T1000 (cell line): ENCODE results near the gene RIBC2.
A peak's percentile ranks its signal among the peaks of the same experiment; 100 is the strongest.
"Not testable (repeated sequence)": the region's sequence is repeated elsewhere in the genome, so short reads cannot be mapped to it uniquely, and the experiment has no call there.

Experiments
- DNase-seq: peaks from one replicate; lab custom pipeline; 2025; ENCODE audit warnings: mixed read lengths; lab: John Stamatoyannopoulos, UW

Gene RIBC2, protein sequence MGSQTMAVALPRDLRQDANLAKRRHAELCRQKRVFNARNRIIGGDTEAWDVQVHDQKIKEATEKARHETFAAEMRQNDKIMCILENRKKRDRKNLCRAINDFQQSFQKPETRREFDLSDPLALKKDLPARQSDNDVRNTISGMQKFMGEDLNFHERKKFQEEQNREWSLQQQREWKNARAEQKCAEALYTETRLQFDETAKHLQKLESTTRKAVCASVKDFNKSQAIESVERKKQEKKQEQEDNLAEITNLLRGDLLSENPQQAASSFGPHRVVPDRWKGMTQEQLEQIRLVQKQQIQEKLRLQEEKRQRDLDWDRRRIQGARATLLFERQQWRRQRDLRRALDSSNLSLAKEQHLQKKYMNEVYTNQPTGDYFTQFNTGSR

DNA sequence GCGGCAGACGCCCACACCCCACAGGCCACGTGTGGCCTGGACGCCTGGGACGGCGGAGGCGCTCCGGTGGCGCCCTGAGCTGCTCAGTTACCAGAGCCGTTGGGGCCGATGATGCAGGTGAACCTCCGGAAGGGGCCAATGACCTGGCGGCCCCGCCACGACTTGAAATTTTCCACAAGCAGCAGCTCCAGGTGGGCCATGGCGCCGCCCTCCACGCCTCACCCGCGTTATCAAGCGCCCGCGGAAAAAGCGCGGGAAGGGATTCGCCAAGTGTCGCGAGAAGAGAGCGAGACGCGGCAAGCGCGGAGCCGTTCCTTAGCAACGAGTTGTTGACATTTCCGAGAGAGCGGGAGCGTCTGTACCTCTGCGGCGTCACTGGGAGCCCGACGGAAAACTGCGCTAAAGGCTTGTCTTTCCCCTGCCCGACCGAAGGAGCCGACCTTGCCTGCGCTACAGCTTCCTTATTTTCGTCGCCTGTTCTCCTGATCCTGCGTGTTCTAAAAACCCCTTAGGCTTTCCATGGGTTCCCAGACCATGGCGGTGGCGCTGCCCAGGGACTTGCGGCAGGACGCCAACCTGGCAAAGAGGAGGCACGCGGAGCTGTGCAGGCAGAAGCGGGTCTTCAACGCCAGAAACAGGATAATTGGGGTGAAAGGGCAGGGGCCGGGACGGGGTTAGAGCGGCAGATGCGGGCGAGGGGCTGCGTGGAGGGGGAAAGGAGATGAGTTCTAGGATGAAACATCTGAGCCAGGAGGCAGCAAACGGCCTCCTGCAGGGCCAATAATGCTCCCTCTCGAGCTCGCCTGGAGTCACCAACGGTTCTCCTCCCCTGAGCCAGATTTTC is at the start of gene RIBC2, which contains the start of gene SMC1B:
TSS of gene RIBC2 (plus strand) at position 326 of the 844 bp plus-strand sequence. CDS start at position 520, 194 bp downstream.
TSS of gene SMC1B (minus strand) at position 232 of the 844 bp plus-strand sequence. CDS start at position 200, 32 bp downstream.
- DNase-seq, result peak; percentile 68

DNA sequence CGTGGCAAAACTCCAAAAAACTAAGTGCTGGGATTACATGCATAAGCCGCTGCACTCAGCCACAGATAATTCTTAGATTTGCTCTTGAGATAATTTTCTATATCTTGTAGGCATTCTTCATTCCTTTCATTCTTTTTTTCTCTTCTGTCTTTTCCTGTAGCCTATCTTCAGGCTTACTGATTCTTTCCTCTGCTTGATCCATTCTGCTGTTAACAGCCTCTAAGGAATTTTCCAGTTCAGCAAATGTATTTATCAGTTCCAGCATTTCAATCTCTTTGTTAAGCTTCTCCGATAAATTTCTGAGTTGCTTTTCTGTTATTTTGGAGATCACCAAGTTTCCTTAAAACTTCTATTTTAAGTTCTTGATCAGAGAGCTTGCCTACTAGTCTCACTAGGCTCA is 46.8 kb upstream of the RIBC2 start:
- DNase-seq, result no peak

DNA sequence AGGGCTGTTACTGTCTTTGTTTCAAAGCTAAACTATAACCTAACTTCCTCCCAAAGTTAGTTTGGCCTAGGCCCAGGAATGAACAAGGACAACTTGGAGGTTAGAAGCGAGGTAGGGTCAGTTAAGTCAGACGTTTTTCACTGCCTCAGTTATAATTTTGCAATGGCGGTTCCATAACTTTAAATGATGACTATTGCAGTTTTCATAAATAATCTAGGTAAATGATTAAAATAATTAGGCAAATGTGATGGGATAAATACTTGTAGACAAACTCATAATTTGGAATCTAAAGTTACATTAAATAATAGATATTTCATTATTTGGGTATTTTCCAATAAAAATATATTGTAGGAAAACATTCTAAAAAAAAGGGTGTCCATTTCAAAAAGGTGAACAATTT is 39.9 kb upstream of the RIBC2 start:
- not testable (repeated sequence) for DNase-seq

DNA sequence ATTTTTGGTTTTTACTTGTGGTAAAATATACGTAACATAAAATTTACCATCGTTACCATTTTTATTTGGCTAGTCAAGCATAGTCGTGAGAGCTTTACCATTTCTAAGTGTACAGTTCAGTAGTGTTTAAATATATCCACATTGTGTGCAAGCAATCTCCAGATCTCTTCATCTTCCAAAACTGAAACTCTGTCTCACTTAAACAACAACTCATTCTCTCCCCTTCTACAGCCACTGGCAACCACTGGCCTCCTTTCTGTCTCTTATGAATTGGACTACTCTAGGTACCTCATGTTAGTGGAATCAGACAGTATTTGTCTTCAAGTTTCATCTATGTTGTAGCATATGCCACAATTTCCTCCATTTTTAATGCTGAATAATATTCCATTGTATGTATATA is 37.5 kb upstream of the RIBC2 start:
- DNase-seq, result no peak

DNA sequence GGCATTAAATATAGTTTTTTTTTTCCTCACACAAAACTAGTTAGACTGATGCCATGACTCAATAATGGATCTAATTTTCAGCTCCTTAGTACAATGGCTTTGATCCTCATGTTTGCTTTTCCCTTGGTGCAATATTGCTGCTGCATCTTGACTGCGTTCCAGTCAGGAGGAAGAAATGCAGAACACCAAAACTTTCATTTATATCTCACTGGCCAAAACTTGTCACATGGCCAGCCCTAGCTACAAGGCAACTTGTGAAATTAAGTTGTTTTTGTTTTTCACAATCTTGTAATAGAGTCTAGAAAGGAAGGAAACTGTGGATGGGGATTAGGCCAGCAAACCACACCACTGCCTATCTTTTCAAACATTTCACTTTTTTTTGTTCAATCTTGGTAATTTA is 36.8 kb upstream of the RIBC2 start:
- no peak for DNase-seq

DNA sequence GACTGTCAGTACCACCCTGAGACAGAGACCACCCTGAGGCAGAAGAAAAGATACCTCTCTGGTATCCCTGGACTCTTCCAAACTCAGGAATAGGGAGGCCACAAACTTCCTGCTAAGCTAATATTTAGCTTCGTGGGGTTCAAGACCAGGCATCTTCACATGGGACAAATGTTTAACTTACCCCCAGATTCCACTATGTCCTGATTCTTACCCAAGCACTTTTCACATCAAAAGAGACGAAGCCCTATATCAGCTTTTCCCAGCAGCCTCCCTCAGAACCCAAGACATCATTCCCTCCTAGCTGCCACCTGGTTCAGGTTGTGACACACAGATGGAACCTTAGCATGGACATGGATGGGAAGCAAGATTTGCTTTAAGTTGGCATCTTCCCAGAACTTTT is 32.1 kb upstream of the RIBC2 start:
- DNase-seq, result no peak

DNA sequence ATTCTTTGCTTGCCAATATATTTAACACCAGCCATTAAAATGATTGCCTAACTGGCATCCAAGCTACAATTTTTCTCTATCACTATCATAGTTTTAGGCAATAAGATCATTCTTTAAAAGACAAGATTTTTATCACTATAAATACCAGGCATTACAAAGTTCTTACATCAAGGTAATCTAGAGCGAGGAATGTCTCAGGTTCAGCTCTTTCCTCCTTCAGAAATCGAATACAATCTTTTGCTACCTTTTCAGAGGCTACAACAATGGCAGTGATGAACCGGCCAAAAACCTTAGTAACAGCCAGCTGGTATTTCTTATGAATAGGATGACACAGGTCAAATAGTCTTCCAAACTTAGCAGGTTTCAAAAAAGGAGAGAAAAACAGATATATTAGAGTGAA is 23.9 kb upstream of the RIBC2 start:
- no peak for DNase-seq

DNA sequence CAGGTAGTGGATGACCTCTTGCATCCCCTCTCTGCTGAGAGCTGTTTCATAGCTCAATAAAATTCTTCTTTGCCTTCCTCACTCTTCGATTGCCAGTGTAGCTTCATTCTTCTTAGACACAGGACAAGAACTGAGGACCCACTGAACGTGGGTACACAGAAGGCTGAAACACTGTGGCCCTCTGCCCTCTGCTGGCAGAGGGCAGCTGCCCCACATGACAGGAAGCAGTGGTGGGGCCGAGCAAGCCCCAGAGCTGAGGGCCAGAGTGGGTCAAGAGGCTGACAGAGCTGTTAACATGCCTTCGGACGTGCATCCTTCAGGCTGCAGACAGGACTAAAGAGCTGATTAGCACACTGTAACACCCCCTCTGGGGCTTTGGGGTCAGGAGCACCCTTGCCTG is 15.7 kb upstream of the RIBC2 start:
- DNase-seq, result no peak

DNA sequence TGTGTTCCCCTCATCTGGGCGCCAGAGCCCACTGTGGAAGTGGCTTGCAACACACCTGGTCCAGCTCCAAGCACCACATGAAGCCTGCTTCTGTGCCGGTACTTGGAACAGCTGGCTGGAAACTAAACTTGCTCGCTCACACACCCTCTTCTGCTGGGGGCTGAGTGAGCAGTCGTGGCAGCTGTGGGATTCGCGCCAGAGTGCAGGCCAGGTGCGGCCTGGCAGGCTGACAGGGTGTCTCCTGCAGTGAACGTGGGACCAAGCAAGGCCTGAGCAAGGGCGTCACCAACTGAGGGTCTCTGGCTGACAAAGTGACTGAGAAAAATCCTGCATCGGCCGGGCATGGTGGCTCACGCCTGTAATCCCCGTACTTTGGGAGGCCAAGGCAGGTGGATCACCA is 15.3 kb upstream of the RIBC2 start:
- no peak for DNase-seq

DNA sequence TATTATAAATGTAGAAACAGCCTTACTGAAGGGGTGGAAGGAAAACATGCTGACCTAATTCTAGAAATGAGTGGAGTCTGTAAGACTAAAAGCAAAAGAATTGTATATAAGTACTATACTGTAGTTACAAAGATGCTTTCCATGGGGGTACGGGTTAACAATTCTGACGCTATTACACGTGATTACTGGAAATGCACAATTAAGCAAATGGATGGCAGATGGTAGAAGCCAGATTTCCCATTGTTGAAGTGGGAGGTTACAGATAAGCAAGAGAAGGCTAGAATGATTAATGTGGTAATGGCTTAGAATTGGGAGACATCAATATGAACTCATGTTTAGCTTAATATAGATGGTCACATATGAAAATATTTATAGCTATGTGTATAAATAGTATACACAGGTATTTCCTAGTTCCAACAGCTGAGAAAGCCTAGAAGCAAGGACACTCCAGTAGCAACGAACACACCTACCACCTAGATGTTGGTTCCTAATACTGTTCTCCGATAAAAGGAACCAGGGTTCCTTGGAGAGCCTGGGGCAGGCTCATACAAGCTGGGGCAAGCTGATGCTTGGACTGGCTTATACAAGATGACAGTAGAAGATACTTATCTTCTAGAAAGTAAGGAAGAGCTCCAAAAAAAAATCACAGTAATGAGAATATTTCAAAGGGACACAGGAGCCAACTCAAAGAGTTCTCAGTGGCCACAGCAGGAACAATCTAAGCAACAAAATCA is 13.6 kb upstream of the RIBC2 start:
- no peak for DNase-seq

DNA sequence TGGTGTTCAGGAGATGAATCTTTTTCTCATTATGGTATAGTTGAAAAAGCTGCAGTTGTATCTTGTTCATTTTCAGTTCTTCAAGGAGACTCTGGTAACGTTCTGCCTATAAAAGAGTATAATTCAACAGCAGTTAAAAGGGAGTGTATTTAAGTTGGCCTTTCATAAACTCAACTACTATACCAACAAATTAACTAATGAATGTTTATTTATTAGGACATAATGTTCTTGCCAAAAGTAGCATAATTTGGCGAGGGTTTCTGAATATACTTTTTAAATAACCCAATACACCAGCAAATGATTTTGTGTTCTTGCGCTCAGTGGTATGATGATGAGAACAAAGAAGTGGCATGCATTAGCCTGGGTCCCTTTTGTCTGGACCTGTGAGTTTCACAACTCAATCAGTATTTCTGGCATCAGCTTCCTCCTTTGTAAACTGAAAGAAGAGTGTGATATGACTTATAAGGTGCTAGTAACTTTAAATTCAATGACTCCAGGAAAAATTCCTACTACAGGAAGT is 11.0 kb upstream of the RIBC2 start:
- no peak for DNase-seq

DNA sequence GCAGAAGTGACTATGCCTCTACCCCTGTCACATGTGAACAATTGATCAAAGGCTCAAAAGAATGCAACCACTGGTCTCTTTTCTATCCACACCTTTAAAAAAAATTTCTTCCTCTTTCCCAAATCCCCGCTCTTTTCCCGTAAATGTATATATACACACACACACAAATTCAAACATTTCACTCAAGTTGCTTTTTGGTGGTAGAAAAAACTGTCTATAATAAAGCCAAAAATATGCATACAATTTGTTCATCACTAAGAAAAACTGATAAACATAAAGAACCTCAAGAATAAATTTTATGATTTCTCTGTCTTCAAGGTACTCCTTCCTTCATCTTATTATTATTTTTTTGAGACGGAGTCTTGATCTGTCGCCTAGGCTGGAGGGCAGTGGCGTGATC is 5.7 kb upstream of the RIBC2 start:
- no peak for DNase-seq

DNA sequence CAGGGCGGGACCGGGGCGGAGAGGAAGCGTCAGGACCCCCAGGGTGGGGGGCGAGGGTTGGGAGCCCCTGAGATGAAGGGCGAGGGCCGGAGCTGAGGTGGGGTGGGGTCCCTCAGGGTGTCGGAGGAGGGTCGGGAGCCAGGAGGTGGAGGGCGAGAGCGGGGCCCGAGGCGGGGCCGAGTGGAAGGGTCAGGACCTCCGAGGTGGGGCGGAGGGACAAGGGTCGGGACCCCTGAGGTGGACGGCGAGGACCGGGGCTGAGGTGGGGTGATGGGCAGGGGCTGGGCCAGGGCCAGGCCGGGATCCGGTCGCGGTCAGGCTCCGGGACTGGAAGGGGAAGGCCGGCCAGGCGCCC is 503 bp upstream of the RIBC2 start:
- no peak for DNase-seq

DNA sequence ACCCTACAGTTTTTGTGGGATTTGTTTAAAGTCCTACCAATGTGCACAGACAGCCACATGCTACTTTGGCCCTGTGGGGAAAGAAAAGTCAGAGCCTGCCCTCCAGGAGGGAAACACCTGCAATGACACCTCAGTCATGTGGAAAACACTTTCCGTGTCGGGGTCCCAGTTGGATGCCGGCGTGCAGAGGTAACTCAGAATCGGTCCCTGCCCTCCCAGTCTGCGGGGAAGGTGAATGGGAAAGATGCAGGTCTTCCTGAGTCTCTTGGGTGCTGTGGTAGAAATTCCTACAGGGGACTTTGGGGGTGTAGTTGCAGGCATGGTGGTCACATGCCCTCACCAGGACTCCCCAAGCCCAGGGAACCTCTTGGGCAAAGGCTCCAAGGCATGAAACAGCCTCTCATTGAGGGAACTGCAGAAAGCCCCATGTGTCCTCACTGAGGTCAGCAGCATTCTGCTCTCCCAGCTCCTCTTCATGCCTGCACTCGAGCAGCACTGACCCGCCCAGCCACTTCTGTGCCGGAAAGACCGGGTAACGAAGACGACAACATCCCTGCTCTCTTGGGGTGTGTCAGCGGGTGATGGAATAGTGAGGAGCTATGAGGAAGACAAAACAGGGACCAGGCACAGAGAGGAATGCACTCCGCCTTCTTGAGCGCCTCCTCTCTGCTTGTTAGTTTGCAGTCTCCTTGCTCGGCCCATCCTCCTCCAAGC is 4.7 kb downstream of the RIBC2 start:
- no peak for DNase-seq

DNA sequence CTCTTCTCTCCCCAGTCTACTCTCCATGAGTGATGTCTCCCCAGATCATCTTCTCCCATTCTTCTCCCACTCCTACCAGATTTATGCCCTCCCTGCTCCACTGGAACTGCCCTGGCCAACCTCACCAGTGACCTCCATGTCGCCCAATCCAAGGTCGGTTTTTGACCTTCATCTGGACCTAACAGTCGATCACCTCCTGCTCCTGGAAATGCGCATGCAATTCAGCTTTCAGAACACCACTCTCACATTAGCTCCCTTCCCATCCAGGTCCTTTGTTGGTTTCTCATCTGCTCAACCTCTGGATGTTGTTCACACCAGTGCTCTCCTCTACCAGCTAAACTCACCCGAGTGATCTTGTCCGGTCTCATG is 5.3 kb downstream of the RIBC2 start:
- DNase-seq, result no peak

DNA sequence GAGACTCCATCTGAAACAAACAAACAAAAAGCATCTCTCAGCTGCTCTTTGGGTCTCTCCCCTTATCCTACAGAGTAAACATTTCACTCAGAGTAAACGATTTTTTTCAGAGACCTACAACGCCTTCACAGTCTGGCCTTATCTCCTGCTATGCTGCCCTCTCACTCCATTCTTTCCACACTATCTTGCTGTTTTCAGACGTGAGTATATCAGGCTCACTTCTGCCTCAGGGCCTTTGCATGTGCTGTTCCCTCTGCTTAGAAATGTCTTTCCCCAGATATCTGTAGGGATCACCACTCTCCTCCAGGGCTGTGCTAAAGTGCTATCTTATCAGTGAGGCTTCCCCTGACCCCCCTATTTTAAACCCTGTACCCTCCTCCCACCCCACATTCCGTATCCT is 6.5 kb downstream of the RIBC2 start:
- DNase-seq, result no peak

DNA sequence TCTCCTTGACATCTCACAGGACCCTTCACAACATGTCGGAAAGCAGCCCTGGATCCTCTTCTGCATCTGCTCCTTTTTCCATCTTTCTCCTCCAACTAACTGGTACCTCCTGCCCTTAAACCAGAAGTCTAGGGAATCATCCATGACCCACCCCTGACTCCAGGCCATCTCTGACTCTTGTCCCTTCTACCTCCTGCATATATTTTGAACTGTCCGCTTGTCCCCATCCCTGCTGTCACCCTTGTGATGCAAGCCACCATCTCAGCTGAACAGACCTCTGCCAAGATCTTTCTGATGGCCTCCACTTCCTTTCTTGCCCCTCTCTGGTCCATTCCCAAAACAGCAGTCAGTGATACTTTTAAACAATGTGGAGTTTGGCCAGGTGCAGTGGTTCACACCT is 7.0 kb downstream of the RIBC2 start:
- no peak for DNase-seq

DNA sequence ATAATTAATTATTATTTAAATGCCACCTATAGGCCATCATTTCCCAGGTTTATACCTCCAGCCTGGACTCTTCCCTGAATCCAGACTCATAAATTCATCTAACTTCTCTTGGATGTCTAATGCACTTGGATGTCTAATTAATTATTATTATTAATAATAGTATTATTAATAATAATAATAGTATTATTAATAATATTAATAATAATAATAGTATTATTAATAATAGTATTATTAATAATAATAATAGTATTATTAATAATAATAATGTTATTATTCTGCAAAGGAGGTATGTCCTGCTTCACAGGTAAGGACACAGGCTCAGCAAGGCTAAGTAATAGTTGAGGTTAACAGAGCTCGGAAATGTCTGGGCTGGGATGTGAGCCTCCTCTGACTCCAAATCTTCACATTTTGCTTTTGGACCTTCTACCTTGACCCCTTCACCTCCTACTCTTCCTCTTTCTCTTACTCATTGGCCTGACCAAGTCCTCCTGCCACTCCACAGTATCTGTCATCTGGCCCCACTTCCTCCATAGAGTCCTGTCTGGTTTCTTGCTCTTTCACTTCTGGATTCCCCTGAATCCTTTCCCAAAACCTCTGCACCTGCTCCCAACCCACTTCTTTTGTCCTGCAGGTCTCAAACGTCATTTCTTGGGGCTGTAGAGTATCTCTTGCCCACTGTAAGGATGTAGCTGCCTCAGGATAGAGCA is 8.0 kb downstream of the RIBC2 start:
- DNase-seq, result no peak

DNA sequence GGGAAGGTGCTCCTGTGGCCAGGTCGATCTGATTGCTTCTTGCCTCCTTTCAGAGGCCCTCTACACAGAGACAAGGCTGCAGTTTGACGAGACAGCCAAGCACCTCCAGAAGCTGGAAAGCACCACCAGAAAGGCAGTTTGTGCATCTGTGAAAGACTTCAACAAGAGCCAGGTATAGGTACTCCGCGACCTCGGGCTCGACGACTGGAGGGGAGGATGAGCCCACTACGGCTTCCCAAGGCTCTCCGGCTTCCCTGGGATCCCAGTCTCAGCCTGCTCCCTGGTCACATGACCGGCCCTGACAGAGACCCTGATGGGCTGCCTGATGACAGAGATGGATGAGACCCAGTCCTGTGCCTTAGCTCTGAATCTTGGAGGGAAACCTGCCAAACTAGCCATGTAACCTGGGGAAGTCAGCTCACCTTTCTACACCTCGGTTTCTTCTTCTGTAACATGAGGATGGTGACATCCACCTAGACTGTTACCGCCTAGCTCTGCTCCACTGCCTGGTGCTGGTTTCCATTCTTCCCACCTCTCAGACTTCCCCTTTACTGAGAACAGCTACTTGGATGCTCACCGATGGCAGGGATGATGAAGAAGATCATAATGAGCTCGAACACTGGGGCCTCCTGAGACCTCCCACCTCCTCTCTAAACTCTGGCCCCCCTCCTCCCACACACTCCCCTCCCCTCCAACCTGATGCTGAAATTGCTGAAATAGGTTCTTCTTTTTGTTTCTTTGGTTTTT is 8.9 kb downstream of the RIBC2 start:
- no peak for DNase-seq

DNA sequence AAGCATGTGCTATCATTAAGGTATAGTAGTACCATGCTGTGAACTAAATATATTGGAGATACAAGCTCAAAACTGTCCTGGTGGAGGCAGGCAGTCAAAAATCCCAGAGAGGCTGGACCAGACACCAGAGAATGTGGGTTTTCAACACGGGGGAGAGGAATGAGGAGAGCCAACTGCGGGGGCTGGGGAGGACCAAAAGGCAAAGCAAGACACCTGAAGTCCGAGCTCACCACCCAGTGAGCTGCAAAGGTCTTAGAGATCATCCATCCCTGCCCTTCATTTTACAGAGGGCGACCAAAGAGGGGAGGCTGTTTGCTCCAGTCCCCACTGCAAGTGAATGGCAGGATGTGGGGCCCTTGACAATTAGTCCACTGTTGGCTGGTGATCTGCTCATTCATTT is 10.0 kb downstream of the RIBC2 start:
- no peak for DNase-seq
